Neural cell (in vitro differentiated cells): ENCODE results near the gene ADAR. TPM values are rescaled to one million over a fixed set of nuclear protein-coding genes. Genes with fewer than 3 reads are reported as not detected.

Source experiments
- H2AFZ ChIP-seq: fragments of 200-600, 300-800 bp; sonication (generic), shearing (Covaris generic); 2 replicates; pipeline ENCODE4 v1.6.0; 2014; ENCODE audit warnings: low read depth, mild to moderate bottlenecking, antibody characterized with exemption, low read length, moderate library complexity
- H3F3A ChIP-seq: fragments of 200-600 bp; shearing (Covaris generic); 2 replicates; pipeline ENCODE4 v1.6.1; 2016; ENCODE audit warnings: mild to moderate bottlenecking, moderate library complexity, mixed read lengths, antibody characterized with exemption, low read length; ENCODE audit not compliant: insufficient read depth, poor library complexity, severe bottlenecking
- H3K27ac ChIP-seq: fragments of 200-600, 300-800 bp; sonication (generic), shearing (Covaris generic); 2 replicates; pipeline ENCODE4 v1.5.1; 2014; ENCODE audit warnings: mild to moderate bottlenecking, low read length, moderate library complexity
- H3K27me3 ChIP-seq: fragments of 300-800, 200-600 bp; sonication (generic), shearing (Covaris generic); 2 replicates; pipeline ENCODE4 v1.6.0; 2014; ENCODE audit warnings: mild to moderate bottlenecking, low read depth, low read length, moderate library complexity; ENCODE audit not compliant: insufficient read depth
- H3K36me3 ChIP-seq: fragments of 300-800, 200-600 bp; sonication (generic), shearing (Covaris generic); 2 replicates; pipeline ENCODE4 v1.5.1; 2014; ENCODE audit warnings: mild to moderate bottlenecking, antibody characterized with exemption, low read length, moderate library complexity; ENCODE audit not compliant: insufficient read depth
- H3K4me2 ChIP-seq: fragments of 300-800, 200-600 bp; sonication (generic), shearing (Covaris generic); 2 replicates; pipeline ENCODE4 v1.6.0; 2014; ENCODE audit warnings: mild to moderate bottlenecking, low read length
- H3K4me3 ChIP-seq: fragments of 300-800, 200-600 bp; sonication (generic), shearing (Covaris generic); 2 replicates; pipeline ENCODE4 v1.5.1; 2014; ENCODE audit warnings: mild to moderate bottlenecking, low read length, moderate library complexity
- H3K79me2 ChIP-seq: fragments of 200-600 bp; shearing (Covaris generic); replicated peaks from 2 replicates; pipeline ENCODE4 v1.6.0; 2014; ENCODE audit warnings: mild to moderate bottlenecking, low read length, moderate library complexity; ENCODE audit not compliant: insufficient read depth
- H3K9ac ChIP-seq: fragments of 300-800, 200-600 bp; sonication (generic), shearing (Covaris generic); 2 replicates; pipeline ENCODE4 v1.6.1; 2016; ENCODE audit warnings: mild to moderate bottlenecking, low read length, mixed read lengths
- H3K9me2 ChIP-seq: fragments of 200-600 bp; shearing (Covaris generic); 2 replicates; pipeline ENCODE4 v1.6.1; 2016; ENCODE audit warnings: mild to moderate bottlenecking, low read length, mixed read lengths; ENCODE audit not compliant: insufficient read depth
- H3K9me3 ChIP-seq: fragments of 200-600, 300-800 bp; sonication (generic), shearing (Covaris generic); 2 replicates; pipeline ENCODE4 v1.6.1; 2016; ENCODE audit warnings: mild to moderate bottlenecking, mixed run types, low read length, moderate library complexity, mixed read lengths
- H4K20me1 ChIP-seq: fragments of 200-600 bp; shearing (Covaris generic); 2 replicates; pipeline ENCODE4 v1.6.1; 2016; ENCODE audit warnings: mild to moderate bottlenecking, mixed run types; ENCODE audit not compliant: insufficient read depth
- EP300 ChIP-seq: fragments of 450-650 bp; conservative IDR thresholded peaks from 2 replicates; pipeline ENCODE4 v1.6.1; 2014; ENCODE audit warnings: antibody characterized with exemption, mild to moderate bottlenecking, moderate library complexity; ENCODE audit not compliant: poor library complexity, severe bottlenecking
- EZH2 ChIP-seq: fragments of 200-600, 300-800 bp; shearing (Covaris generic), sonication (generic); IDR thresholded peaks from 2 replicates; pipeline ENCODE4 v1.6.1; 2014; ENCODE audit warnings: antibody characterized with exemption, low read length, borderline replicate concordance, mild to moderate bottlenecking; ENCODE audit not compliant: insufficient read depth, poor library complexity, severe bottlenecking
- MXI1 ChIP-seq: fragments of 450-650 bp; conservative IDR thresholded peaks from 2 replicates; pipeline ENCODE4 v1.6.1; 2014; ENCODE audit warnings: antibody characterized with exemption, mild to moderate bottlenecking; ENCODE audit not compliant: poor library complexity, severe bottlenecking
- POLR2AphosphoS5 ChIP-seq: IDR thresholded peaks from 2 replicates; pipeline ENCODE4 v1.6.1; 2012
- RAD21 ChIP-seq: fragments of 450-650 bp; conservative IDR thresholded peaks from 2 replicates; pipeline ENCODE4 v1.6.1; 2014; ENCODE audit warnings: antibody characterized with exemption, mild to moderate bottlenecking, moderate library complexity
- SMC3 ChIP-seq: fragments of 450-650 bp; conservative IDR thresholded peaks from 2 replicates; pipeline ENCODE4 v1.6.1; 2014; ENCODE audit warnings: antibody characterized with exemption, mild to moderate bottlenecking, moderate library complexity; ENCODE audit not compliant: poor library complexity
- TAF1 ChIP-seq: IDR thresholded peaks from 2 replicates; pipeline ENCODE4 v1.6.1; 2012; ENCODE audit warnings: low read depth
- polyA plus RNA-seq: library from polyadenylated mRNA; depleted of rRNA; stranded (reverse); fragments of >200 nt; gene quantifications from 2 replicates; pipeline ENCODE4 v1.2.3, GENCODE V29; 2014
- TF ChIP-seq, protein P1 (sequence below): IDR thresholded peaks from 2 replicates; pipeline ENCODE4 v1.6.1; 2012; ENCODE audit warnings: borderline replicate concordance
- TF ChIP-seq, protein P2 (sequence below): fragments of 450-650 bp; IDR thresholded peaks from 2 replicates; pipeline ENCODE4 v1.5.1; 2014; ENCODE audit warnings: antibody characterized with exemption, mild to moderate bottlenecking, moderate library complexity; ENCODE audit not compliant: poor library complexity, severe bottlenecking

The ADAR gene
- polyA plus RNA-seq, 1 donor from 2014 or later, result 51.4 TPM

GRCh38 chr1:154578058-154578418 is 29.9 kb downstream of the ADAR start:
- Histone ChIP-seq H3K79me2 (no peaks in the 10 kb centered on the region), H3F3A (no peaks in the 10 kb centered on the region), H3K27ac (no peak overlapping the region), H2AFZ (no peak overlapping the region), H3K36me3 (no peaks in the 10 kb centered on the region), H3K4me3 (no peak overlapping the region), H3K9me2 (no peaks in the 10 kb centered on the region), H3K9ac (no peak overlapping the region), H3K27me3 (no peaks in the 10 kb centered on the region), H3K4me2 (no peak overlapping the region), H4K20me1 (no peaks in the 10 kb centered on the region), H3K9me3 (no peaks in the 10 kb centered on the region)
- TF ChIP-seq POLR2AphosphoS5, result no peak
- no peak for TF ChIP-seq EP300
- TF ChIP-seq, protein P1, sequence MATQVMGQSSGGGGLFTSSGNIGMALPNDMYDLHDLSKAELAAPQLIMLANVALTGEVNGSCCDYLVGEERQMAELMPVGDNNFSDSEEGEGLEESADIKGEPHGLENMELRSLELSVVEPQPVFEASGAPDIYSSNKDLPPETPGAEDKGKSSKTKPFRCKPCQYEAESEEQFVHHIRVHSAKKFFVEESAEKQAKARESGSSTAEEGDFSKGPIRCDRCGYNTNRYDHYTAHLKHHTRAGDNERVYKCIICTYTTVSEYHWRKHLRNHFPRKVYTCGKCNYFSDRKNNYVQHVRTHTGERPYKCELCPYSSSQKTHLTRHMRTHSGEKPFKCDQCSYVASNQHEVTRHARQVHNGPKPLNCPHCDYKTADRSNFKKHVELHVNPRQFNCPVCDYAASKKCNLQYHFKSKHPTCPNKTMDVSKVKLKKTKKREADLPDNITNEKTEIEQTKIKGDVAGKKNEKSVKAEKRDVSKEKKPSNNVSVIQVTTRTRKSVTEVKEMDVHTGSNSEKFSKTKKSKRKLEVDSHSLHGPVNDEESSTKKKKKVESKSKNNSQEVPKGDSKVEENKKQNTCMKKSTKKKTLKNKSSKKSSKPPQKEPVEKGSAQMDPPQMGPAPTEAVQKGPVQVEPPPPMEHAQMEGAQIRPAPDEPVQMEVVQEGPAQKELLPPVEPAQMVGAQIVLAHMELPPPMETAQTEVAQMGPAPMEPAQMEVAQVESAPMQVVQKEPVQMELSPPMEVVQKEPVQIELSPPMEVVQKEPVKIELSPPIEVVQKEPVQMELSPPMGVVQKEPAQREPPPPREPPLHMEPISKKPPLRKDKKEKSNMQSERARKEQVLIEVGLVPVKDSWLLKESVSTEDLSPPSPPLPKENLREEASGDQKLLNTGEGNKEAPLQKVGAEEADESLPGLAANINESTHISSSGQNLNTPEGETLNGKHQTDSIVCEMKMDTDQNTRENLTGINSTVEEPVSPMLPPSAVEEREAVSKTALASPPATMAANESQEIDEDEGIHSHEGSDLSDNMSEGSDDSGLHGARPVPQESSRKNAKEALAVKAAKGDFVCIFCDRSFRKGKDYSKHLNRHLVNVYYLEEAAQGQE, result no peak
- no peak for TF ChIP-seq SMC3
- no peak for TF ChIP-seq RAD21
- TF ChIP-seq TAF1, result no peak
- no peak for TF ChIP-seq MXI1
- no peak for TF ChIP-seq EZH2
- TF ChIP-seq, protein P2, sequence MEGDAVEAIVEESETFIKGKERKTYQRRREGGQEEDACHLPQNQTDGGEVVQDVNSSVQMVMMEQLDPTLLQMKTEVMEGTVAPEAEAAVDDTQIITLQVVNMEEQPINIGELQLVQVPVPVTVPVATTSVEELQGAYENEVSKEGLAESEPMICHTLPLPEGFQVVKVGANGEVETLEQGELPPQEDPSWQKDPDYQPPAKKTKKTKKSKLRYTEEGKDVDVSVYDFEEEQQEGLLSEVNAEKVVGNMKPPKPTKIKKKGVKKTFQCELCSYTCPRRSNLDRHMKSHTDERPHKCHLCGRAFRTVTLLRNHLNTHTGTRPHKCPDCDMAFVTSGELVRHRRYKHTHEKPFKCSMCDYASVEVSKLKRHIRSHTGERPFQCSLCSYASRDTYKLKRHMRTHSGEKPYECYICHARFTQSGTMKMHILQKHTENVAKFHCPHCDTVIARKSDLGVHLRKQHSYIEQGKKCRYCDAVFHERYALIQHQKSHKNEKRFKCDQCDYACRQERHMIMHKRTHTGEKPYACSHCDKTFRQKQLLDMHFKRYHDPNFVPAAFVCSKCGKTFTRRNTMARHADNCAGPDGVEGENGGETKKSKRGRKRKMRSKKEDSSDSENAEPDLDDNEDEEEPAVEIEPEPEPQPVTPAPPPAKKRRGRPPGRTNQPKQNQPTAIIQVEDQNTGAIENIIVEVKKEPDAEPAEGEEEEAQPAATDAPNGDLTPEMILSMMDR, result no peak

DNA sequence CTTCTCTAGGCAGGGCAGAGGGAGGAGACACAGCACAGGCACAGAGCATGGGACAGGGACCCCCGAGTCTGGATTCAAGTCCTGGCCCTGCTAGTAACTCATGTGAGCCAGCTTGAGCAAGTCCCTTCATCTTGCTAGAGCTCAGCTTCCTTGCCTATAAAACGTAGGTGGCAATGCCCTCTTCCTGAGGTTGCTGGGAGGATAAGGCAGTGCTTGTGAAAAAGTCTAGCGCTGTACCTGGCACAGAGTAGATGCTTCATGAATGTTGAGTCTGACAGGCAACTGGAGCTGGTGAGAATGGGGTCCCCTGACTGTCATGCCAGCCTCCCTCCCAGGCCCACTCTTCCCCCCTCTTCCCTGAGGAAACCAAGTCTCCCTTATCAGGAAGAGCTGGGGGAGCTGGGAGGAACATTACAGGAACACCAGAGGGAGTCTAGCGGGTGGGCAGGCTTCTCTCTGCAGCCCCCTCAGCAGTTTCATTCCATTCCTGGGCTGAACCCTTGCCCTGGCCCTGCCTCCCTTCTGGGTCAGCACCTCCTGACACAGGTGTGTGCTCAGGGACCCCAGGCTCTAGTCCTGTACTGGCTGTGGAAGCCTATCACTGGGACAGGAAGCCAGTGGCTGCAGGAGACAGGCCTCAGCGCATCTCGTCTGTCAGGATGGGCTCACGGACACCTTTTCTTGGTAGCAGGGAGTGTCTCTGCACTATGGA is 30.5 kb downstream of the ADAR start:
- H3K9me3 ChIP-seq, result no peaks in the 10 kb centered on the region
- no peaks in the 10 kb centered on the region for H3K9me2 ChIP-seq
- no peak overlapping the region for H2AFZ ChIP-seq
- TF ChIP-seq, protein P1, result no peak
- no peak for TF ChIP-seq EZH2
- TF ChIP-seq SMC3, result no peak
- no peak for TF ChIP-seq EP300
- no peak for TF ChIP-seq TAF1
- TF ChIP-seq RAD21, result no peak
- TF ChIP-seq MXI1, result no peak
- no peak for TF ChIP-seq POLR2AphosphoS5
- TF ChIP-seq, protein P2, result no peak
- H3F3A ChIP-seq, result no peaks in the 10 kb centered on the region
- H3K27ac ChIP-seq, result no peak overlapping the region
- no peaks in the 10 kb centered on the region for H3K79me2 ChIP-seq
- H4K20me1 ChIP-seq, result no peaks in the 10 kb centered on the region
- no peak overlapping the region for H3K4me2 ChIP-seq
- H3K36me3 ChIP-seq, result no peaks in the 10 kb centered on the region
- H3K27me3 ChIP-seq, result no peaks in the 10 kb centered on the region
- H3K4me3 ChIP-seq, result no peak overlapping the region
- no peak overlapping the region for H3K9ac ChIP-seq
